ENCODE results near the gene CRACR2B. TPM values are rescaled to one million over a fixed set of nuclear protein-coding genes. Genes with fewer than 3 reads are reported as not detected.
A peak's percentile ranks its signal among the peaks of the same experiment; 100 is the strongest.

The CRACR2B gene
- total RNA-seq, 4 donors from 2014 or later, result 0.77 to 15.5 (median 2.5) TPM

DNA sequence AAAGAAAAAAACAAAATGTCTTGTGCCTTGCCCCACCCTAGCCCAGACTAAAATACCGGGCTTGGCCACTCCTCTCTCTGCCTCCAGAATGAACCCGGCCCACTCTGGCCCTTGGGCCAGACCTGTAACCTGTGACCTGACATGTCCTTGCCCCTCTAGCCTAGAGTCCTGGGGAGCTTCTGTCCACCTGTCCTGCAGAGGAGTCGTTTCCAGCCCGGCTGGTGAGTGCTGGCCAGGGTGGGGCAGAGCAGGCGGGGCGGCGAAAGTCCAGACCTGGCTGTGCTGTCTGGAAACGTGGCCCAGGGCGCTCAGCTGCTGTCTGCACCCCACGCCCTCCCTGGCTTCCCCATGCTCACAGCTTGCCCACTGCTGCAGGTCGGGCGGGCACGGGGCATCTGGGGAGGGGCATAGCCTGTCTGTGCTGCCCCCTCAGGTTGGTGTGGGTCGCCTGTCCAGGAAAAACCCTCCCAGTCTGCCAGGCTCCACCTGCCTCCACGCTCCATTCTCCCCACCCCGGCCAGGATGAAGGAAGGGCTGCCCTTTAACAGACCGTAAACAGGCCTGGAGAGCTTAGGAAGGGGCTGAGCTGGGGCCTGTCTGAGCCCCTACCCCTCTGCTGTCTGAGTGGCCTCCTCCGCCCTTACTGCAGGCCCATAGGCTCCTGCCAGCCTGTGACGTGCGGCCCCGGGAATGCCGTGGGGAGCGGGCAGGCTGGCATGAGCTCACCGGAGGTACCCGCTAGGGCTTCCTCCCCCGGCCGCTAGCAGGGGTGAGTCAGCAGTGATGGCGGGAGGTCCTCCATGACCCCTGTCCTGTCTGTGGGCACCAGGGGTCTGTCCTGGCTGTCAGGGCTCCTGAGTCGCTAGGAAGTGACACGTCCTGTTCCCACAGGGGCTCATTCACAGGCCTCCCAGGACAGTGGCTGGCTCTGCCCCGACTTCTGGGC, 6.9 kb downstream of the CRACR2B start:
- Histone ChIP-seq H3K27me3 (peaks cover 0 to 10% of the 10 kb centered on the region in 2 donors), H3K4me1 (peaks cover 0 to 47% of the 10 kb centered on the region in 2 donors), H3K9me3 (no peaks in the 10 kb centered on the region), H3K27ac (peak overlapping the region; percentile 81 to 82), H3K4me3 (peak overlapping the region; percentile 61 to 64), H3K36me3 (no peaks in the 10 kb centered on the region)
- peak; percentile 76 to 78 for DNase-seq
- intact Hi-C loops (cut with DNase I; ENCODE audit: low total_unique reads), result no loop called here
- TF ChIP-seq POLR2A (IDR thresholded peaks at IDR 0.05), result peak in 1 of 2 donors; percentile 61
- TF ChIP-seq, protein P1, sequence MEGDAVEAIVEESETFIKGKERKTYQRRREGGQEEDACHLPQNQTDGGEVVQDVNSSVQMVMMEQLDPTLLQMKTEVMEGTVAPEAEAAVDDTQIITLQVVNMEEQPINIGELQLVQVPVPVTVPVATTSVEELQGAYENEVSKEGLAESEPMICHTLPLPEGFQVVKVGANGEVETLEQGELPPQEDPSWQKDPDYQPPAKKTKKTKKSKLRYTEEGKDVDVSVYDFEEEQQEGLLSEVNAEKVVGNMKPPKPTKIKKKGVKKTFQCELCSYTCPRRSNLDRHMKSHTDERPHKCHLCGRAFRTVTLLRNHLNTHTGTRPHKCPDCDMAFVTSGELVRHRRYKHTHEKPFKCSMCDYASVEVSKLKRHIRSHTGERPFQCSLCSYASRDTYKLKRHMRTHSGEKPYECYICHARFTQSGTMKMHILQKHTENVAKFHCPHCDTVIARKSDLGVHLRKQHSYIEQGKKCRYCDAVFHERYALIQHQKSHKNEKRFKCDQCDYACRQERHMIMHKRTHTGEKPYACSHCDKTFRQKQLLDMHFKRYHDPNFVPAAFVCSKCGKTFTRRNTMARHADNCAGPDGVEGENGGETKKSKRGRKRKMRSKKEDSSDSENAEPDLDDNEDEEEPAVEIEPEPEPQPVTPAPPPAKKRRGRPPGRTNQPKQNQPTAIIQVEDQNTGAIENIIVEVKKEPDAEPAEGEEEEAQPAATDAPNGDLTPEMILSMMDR (IDR thresholded peaks at IDR 0.05), result peak in 2 of 4 experiments; percentile 1 to 10

DNA sequence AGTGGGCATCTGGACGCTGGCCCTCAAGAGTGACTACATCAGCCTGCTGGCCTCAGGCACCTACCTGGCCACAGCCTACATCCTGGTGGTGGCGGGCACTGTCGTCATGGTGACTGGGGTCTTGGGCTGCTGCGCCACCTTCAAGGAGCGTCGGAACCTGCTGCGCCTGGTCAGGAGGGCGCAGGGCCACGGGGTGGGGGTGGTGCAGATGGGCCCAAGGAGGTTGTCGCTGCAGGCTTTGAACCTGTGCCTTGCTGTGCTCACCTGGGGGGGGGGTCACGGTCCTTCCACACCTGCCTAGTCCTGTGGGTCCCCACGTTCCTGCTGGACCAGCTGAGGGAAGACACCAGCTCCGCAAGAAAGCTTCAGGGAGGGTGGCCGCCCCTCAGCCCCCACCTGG, 8.6 kb downstream of the CRACR2B start:
- intact Hi-C loops (cut with DNase I; ENCODE audit: low total_unique reads), result no loop called here
- Histone ChIP-seq H3K27ac (no peak overlapping the region), H3K4me1 (peaks cover 4 to 40% of the 10 kb centered on the region in 2 donors), H3K27me3 (no peaks in the 10 kb centered on the region), H3K36me3 (no peaks in the 10 kb centered on the region), H3K9me3 (no peaks in the 10 kb centered on the region), H3K4me3 (no peak overlapping the region)
- TF ChIP-seq, protein P1 (IDR thresholded peaks at IDR 0.05), result no peak
- DNase-seq, result no peak

DNA sequence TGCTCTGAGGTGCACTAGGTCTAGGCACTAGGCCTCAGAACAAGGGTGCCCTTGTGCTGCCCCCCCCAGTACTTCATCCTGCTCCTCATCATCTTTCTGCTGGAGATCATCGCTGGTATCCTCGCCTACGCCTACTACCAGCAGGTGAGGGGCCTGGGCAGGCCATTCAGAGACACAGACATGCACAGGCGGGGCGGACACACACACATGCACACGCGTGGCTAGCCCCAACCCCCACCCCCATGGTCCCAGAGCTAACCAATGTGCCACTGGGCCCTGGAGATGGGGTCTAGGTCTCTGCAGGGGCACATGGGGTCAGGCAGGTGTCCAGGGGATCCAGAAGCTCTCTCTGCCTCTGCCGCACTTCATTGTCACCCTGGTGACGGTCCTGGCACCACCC, 9.0 kb downstream of the CRACR2B start:
- intact Hi-C loops (cut with DNase I; ENCODE audit: low total_unique reads), result no loop called here
- Histone ChIP-seq H3K36me3 (no peaks in the 10 kb centered on the region), H3K9me3 (no peaks in the 10 kb centered on the region), H3K27me3 (no peaks in the 10 kb centered on the region), H3K27ac (no peak overlapping the region), H3K4me3 (no peak overlapping the region), H3K4me1 (peaks cover 7 to 42% of the 10 kb centered on the region in 2 donors)
- no peak for DNase-seq
- no peak for TF ChIP-seq POLR2A (IDR thresholded peaks at IDR 0.05)
- TF ChIP-seq, protein P1 (IDR thresholded peaks at IDR 0.05), result no peak

DNA sequence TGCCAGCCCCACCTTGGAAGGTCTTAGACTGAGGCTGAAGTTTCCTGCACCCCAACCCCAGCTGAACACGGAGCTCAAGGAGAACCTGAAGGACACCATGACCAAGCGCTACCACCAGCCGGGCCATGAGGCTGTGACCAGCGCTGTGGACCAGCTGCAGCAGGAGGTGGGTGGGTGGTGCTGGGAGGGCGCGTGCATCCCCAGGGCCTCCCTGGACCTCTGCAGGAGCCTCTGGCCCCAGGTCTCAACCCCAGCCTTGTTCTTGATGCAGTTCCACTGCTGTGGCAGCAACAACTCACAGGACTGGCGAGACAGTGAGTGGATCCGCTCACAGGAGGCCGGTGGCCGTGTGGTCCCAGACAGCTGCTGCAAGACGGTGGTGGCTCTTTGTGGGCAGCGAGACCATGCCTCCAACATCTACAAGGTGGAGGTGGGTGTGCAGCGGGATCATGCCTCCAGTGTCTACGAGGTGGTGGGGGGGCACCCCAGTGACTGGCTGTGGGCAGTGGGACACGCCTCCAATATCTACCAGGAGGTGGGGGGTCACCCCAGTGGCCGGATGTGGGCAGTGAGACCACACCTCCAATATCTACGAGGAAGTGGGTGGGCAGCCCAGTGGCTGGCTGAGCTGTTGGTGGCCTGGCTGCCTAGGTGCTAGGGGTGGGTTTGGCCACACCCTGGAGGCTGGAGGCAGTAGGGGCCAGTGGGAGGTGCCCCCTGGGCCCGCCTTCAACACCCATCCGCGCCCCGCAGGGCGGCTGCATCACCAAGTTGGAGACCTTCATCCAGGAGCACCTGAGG, 9.7 kb downstream of the CRACR2B start:
- Histone ChIP-seq H3K4me1 (peaks cover 7 to 35% of the 10 kb centered on the region in 2 donors), H3K4me3 (no peak overlapping the region), H3K36me3 (no peaks in the 10 kb centered on the region), H3K27ac (no peak overlapping the region), H3K27me3 (no peaks in the 10 kb centered on the region), H3K9me3 (no peaks in the 10 kb centered on the region)
- TF ChIP-seq, protein P1 (IDR thresholded peaks at IDR 0.05), result no peak
- no peak for TF ChIP-seq POLR2A (IDR thresholded peaks at IDR 0.05)
- DNase-seq, result no peak
- intact Hi-C loops (cut with DNase I; ENCODE audit: low total_unique reads), result no loop called here

DNA sequence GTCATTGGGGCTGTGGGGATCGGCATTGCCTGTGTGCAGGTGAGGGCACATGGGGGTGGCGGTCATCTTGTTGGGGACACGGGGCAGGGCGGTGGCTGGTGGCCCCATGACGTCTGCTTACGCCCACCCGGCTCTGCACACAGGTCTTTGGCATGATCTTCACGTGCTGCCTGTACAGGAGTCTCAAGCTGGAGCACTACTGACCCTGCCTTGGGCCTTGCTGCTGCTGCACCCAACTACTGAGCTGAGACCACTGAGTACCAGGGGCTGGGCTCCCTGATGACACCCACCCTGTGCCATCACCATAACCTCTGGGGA, 10.2 kb downstream of the CRACR2B start:
- no peaks in the 10 kb centered on the region for H3K27me3 ChIP-seq
- intact Hi-C loops (cut with DNase I; ENCODE audit: low total_unique reads), result no loop called here
- no peaks in the 10 kb centered on the region for H3K36me3 ChIP-seq
- DNase-seq, result no peak
- H3K4me3 ChIP-seq, result no peak overlapping the region
- H3K9me3 ChIP-seq, result no peaks in the 10 kb centered on the region
- H3K4me1 ChIP-seq, result peaks cover 7 to 33% of the 10 kb centered on the region in 2 donors
- no peak for TF ChIP-seq POLR2A (IDR thresholded peaks at IDR 0.05)
- H3K27ac ChIP-seq, result no peak overlapping the region

Measured in uterus (tissue), 4 donors.